ENCODE results near the gene LGMN. TPM values are rescaled to one million over a fixed set of nuclear protein-coding genes. Genes with fewer than 3 reads are reported as not detected.

Gene LGMN
- total and polyA plus RNA-seq, 2 of the 13 experiments (the other 11 are each of a cell fraction or from before 2014, with no cell fraction given), result 28.9 to 76.4 TPM

GRCh38 chr14:92663049-92663448 lies 85.4 kb downstream of the LGMN start:
- DNase-seq (ENCODE audit: low spot score), result no peak
- in situ Hi-C loops (cut with HindIII; ENCODE audit: extremely low pct_ligation_motif_present, low pct_unique_long_range_greater_than_20kb), result no loop called here
- Histone ChIP-seq H3K4me2 (ENCODE audit: low read depth, low read length) (no peak overlapping the region), H3K79me2 (ENCODE audit: insufficient read depth, low read length) (no peaks in the 10 kb centered on the region), H3K27me3 (ENCODE audit: control insufficient read depth in 1 of 2, insufficient read depth in 2 of 2, low read length in 2 of 2) (no peaks in the 10 kb centered on the region), H2AFZ (ENCODE audit: low read length) (no peak overlapping the region), H3K9me3 (ENCODE audit: low read length) (no peaks in the 10 kb centered on the region), H3K4me1 (ENCODE audit: insufficient read depth, low read length) (no peaks in the 10 kb centered on the region), H4K20me1 (ENCODE audit: insufficient read depth, low read length) (no peaks in the 10 kb centered on the region), H3K36me3 (replicated peaks in 1 of 2; ENCODE audit: control insufficient read depth in 1 of 2, insufficient read depth in 2 of 2, low read length in 2 of 2) (peaks cover 3 to 7% of the 10 kb centered on the region in 2 experiments; a peak in 2 of 5 replicates), H3K9ac (ENCODE audit: insufficient read depth, low read depth, low read length) (no peak overlapping the region), H3K27ac (ENCODE audit: extremely low read length, insufficient read depth, low read length) (no peak overlapping the region), H3K4me3 (replicated peaks in 1 of 3; ENCODE audit: insufficient read depth in 1 of 3, low read depth in 2 of 3, low read length in 3 of 3) (no peak overlapping the region)
- intact Hi-C loops (cut with micrococcal nuclease; ENCODE audit: unreplicated experiment), result no loop called here
- ChIA-PET CTCF (ENCODE audit: low intra/inter-chr PET ratio, low total read pairs) (no interaction called here), POLR2A (no interaction called here)
- no peak for FAIRE-seq
- TF ChIP-seq ARNTL (CRISPR knock-in tag; IDR thresholded peaks at IDR 0.05) (no peak), PRMT3 (CRISPR knock-in tag; IDR thresholded peaks at IDR 0.05; ENCODE audit: borderline replicate concordance, low read depth) (no peak), SMYD3 (CRISPR knock-in tag; IDR thresholded peaks at IDR 0.05) (no peak), THAP9 (CRISPR knock-in tag; IDR thresholded peaks at IDR 0.05; ENCODE audit: borderline replicate concordance) (no peak), ZNF329 (CRISPR knock-in tag; IDR thresholded peaks at IDR 0.05; ENCODE audit: low read depth) (no peak), ZNF12 (CRISPR knock-in tag; IDR thresholded peaks at IDR 0.05) (no peak), ZNF615 (CRISPR knock-in tag; IDR thresholded peaks at IDR 0.05; ENCODE audit: borderline replicate concordance) (no peak), NFE2L1 (CRISPR knock-in tag; IDR thresholded peaks at IDR 0.05; ENCODE audit: borderline replicate concordance) (no peak), XRCC5 (optimal IDR thresholded peaks at IDR 0.05; ENCODE audit: low read length) (no peak), RORA (CRISPR knock-in tag; IDR thresholded peaks at IDR 0.05) (no peak), ZNF354B (CRISPR knock-in tag; IDR thresholded peaks at IDR 0.05) (no peak), SAP130 (CRISPR knock-in tag; IDR thresholded peaks at IDR 0.05; ENCODE audit: low read depth) (no peak), KLF9 (CRISPR knock-in tag; IDR thresholded peaks at IDR 0.05; ENCODE audit: low read depth) (no peak), GMEB1 (CRISPR knock-in tag; IDR thresholded peaks at IDR 0.05; ENCODE audit: borderline replicate concordance) (no peak), NCOR1 (IDR thresholded peaks at IDR 0.05; ENCODE audit: borderline replicate concordance, low read length) (no peak), ZFP1 (CRISPR knock-in tag; IDR thresholded peaks at IDR 0.05) (no peak), CBX5 (CRISPR knock-in tag; IDR thresholded peaks at IDR 0.05; ENCODE audit: borderline replicate concordance) (no peak), ZNF326 (CRISPR knock-in tag; IDR thresholded peaks at IDR 0.05; ENCODE audit: borderline replicate concordance) (no peak), NAIF1 (CRISPR knock-in tag; IDR thresholded peaks at IDR 0.05; ENCODE audit: borderline replicate concordance) (no peak), ZNF160 (CRISPR knock-in tag; IDR thresholded peaks at IDR 0.05) (no peak)
- 99% methylated on average over 7 of the region's 7 CpGs for WGBS (ENCODE audit: low lambda C conversion rate)
- BruUV-seq (replicated peaks), result no TSS peak
- ATAC-seq, result no peak
